CD4-positive, alpha-beta T cell (primary cell): Measurements from ENCODE around the gene TCF4. TPM values are rescaled to one million over a fixed set of nuclear protein-coding genes. Genes with fewer than 3 reads are reported as not detected.
A peak's percentile ranks its signal among the peaks of the same experiment; 100 is the strongest.

ENCODE experiments used
- ATAC-seq: fragments of 200-7000 bp; cut with Tn5 transposase; one replicate; pipeline ENCODE4 v1.10.0; 2022; ENCODE audit warnings: mild to moderate bottlenecking; ENCODE audit not compliant: poor library complexity
- CTCF ChIA-PET: fragments of 350-600 bp; sonication (Branson Sonifier 250); formaldehyde crosslinking; loops from one replicate; lab custom pipeline; 2021; ENCODE audit warnings: antibody characterized with exemption, inconsistent platforms; lab: Charles Lee
- POLR2A ChIA-PET: fragments of 350-600 bp; sonication (Branson Sonifier 250); formaldehyde crosslinking; loops from one replicate; lab custom pipeline; 2021; ENCODE audit warnings: antibody characterized with exemption, inconsistent platforms; lab: Charles Lee
- DNase-seq, 14 experiments: peaks; one replicate each; pipeline ENCODE4 v3.0.0-alpha.2; 2013 to 2020; ENCODE audit warnings: mixed read lengths in 2 of 14
- H3K27ac ChIP-seq, 2 donors: one replicate each; pipeline versions ENCODE4 v1.5.1 to v1.7.0; 2013; ENCODE audit warnings: low read length in 2 of 2, low read depth in 1 of 2, mild to moderate bottlenecking in 1 of 2
- H3K27me3 ChIP-seq, 2 experiments: 1 replicate in 1 of 2; 2 replicates in 1 of 2; pipeline versions ENCODE4 v1.6.1 to v1.7.0; 2013; ENCODE audit warnings: low read length in 2 of 2, control low read depth in 1 of 2, mild to moderate bottlenecking in 1 of 2, moderate library complexity in 1 of 2; ENCODE audit not compliant: insufficient read depth in 2 of 2, control insufficient read depth in 1 of 2
- H3K36me3 ChIP-seq: one replicate; pipeline ENCODE4 v1.6.1; 2013; ENCODE audit warnings: low read length, control low read depth; ENCODE audit not compliant: insufficient read depth
- H3K4me1 ChIP-seq: one replicate; pipeline ENCODE4 v1.6.1; 2013; ENCODE audit warnings: low read length, control low read depth; ENCODE audit not compliant: insufficient read depth
- H3K4me3 ChIP-seq: one replicate; pipeline ENCODE4 v1.5.1; 2013; ENCODE audit warnings: mild to moderate bottlenecking, low read length, moderate library complexity
- H3K9me3 ChIP-seq, 2 experiments: 1 replicate in 1 of 2; 2 replicates in 1 of 2; pipeline versions ENCODE4 v1.6.1 to v1.7.0; 2013; ENCODE audit warnings: low read length in 2 of 2, mild to moderate bottlenecking in 2 of 2, control low read depth in 1 of 2, moderate library complexity in 1 of 2; ENCODE audit not compliant: control insufficient read depth in 1 of 2, insufficient read depth in 1 of 2
- H3K27ac Mint-ChIP-seq: one replicate; pipeline ENCODE4 v1.8.0; 2020; ENCODE audit warnings: mixed read lengths
- H3K27me3 Mint-ChIP-seq: one replicate; pipeline ENCODE4 v1.8.0; 2021; ENCODE audit warnings: mixed read lengths
- H3K36me3 Mint-ChIP-seq: one replicate; pipeline ENCODE4 v1.8.0; 2021; ENCODE audit warnings: low read depth, mixed read lengths
- H3K4me1 Mint-ChIP-seq: one replicate; pipeline ENCODE4 v1.8.0; 2021; ENCODE audit warnings: low read depth, mixed read lengths
- H3K4me3 Mint-ChIP-seq: one replicate; pipeline ENCODE4 v1.8.0; 2020; ENCODE audit warnings: mild to moderate bottlenecking, mixed read lengths
- H3K9me3 Mint-ChIP-seq: one replicate; pipeline ENCODE4 v1.8.0; 2020; ENCODE audit warnings: mixed read lengths
- intact Hi-C, 2 experiments: fragments of 100-400 bp; cut with DNase I in 1 of 2; cut with micrococcal nuclease in 1 of 2; formaldehyde crosslinking; loops; one replicate each; pipeline versions ENCODE4 v1.15.1 to v1.9.0; 2023 to 2025; cut with DNase I, micrococcal nuclease
- total RNA-seq, 174 experiments: library from RNA in 2 of 174; stranded (reverse) in 2 of 174; gene quantifications; one replicate each; pipeline ENCODE4 v1.2.3 and lab custom pipeline; 2021 to 2026
- TF ChIP-seq, protein P1 (sequence below): fragments of 200-600 bp; IDR thresholded peaks from one replicate; pipeline ENCODE4 v1.8.0; 2022; ENCODE audit warnings: antibody characterized with exemption, mild to moderate bottlenecking

Gene TCF4
- total RNA-seq, 2 experiments from 2014 or later: 3.0 to 3.2 TPM

DNA sequence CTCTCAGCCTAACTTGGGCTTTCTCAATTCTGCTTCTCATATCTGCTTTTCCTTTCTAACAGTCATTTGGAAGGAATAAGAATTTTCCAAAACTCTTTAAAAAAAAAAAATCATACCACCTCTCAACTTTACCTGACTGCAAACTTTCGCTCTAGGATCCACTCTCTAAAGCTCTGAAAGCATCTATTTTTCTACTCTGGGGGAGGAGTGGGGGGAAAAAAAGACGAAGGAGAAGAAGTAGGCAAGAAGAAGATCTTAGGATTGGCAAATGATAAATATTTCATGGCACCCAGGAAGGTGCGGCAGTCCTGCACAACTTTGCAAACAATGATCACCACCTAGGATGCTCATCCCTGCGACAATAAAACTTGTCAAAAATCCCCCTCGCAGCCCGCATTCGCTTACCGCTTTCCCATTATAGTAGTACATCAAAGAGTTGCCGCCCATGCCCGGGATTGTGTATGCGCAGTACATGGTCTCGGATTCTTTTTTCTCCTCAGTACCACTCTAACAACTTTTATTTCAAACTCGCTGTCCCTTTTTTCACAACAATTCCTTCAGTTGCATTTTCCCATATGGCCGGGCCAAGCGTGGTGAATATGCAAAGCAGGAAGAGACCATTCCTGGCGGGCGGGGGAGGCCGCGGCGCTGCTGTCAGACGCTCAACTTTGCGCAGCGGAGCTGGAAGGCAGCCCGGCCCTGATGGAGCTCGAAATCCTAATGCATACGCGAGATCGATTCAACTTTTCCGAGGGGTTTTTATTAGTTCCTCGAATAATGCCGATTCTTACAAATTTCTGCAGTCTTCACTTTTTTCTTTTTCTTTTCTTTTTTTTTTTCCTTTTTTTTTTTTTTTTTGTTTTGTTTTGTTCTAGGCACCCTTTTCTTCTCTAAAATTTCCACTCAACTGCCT is 266.5 kb downstream of the TCF4 start:
- Mint-ChIP-seq H3K27me3 (peaks cover 52% of the 10 kb centered on the region), H3K36me3 (no peaks in the 10 kb centered on the region), H3K27ac (no peak overlapping the region), H3K4me1 (peaks cover 14% of the 10 kb centered on the region), H3K9me3 (no peaks in the 10 kb centered on the region), H3K4me3 (peak overlapping the region; percentile 74)
- peak in 5 of 14 experiments; percentile 8 to 53 (median 21) for DNase-seq
- TF ChIP-seq, protein P1, sequence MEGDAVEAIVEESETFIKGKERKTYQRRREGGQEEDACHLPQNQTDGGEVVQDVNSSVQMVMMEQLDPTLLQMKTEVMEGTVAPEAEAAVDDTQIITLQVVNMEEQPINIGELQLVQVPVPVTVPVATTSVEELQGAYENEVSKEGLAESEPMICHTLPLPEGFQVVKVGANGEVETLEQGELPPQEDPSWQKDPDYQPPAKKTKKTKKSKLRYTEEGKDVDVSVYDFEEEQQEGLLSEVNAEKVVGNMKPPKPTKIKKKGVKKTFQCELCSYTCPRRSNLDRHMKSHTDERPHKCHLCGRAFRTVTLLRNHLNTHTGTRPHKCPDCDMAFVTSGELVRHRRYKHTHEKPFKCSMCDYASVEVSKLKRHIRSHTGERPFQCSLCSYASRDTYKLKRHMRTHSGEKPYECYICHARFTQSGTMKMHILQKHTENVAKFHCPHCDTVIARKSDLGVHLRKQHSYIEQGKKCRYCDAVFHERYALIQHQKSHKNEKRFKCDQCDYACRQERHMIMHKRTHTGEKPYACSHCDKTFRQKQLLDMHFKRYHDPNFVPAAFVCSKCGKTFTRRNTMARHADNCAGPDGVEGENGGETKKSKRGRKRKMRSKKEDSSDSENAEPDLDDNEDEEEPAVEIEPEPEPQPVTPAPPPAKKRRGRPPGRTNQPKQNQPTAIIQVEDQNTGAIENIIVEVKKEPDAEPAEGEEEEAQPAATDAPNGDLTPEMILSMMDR: no peak
- Histone ChIP-seq H3K9me3 (peaks cover 0 to 4% of the 10 kb centered on the region in 2 experiments), H3K27me3 (peaks cover 18 to 25% of the 10 kb centered on the region in 2 experiments), H3K36me3 (no peaks in the 10 kb centered on the region), H3K27ac (no peak overlapping the region), H3K4me1 (peaks cover 6% of the 10 kb centered on the region), H3K4me3 (peak overlapping the region; percentile 28)
- POLR2A ChIA-PET: no interaction called here
- CTCF ChIA-PET: no interaction called here
- ATAC-seq: no peak
- intact Hi-C loops: no loop called here

DNA sequence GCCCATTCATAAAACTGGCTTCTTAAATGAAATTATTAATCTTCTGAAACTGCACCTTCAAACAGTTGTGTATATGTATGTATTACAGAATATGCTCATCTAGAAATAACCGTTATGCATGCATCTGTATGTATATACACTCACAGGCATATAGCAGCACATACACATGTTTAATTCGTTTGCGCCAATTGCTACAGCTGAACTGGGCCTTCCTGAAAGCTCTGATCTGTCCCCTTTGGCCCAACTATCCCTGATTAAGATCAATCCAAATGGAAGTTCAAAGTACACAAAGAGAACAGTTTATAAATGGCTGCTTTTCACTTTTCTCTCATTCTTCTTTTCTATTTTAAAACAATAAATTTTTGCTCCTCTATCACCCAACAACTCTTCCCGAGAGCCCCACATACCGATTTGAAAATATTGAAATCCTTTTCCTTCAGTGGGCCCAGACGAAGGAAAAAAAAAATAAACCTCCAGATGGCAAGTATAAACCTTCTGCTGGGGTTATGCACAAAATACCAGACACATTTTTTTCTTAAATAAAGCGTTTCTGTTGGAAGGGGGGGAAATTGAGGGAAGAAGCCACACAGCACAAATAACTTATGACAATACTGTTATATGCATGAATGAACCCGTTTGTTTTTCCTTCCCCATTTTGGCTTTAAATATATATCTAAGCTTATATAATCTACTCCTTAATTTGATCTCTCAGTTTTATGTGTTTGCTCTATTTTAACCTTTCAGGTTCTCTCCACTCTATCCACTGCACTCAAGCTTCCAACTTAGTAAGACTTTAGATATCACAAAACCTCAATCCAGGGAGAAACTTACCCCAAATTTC is 267.3 kb downstream of the TCF4 start:
- intact Hi-C loops: no loop called here
- Mint-ChIP-seq H3K4me1 (peaks cover 18% of the 10 kb centered on the region), H3K27ac (no peak overlapping the region), H3K9me3 (no peaks in the 10 kb centered on the region), H3K27me3 (peaks cover 48% of the 10 kb centered on the region), H3K36me3 (no peaks in the 10 kb centered on the region), H3K4me3 (no peak overlapping the region)
- Histone ChIP-seq H3K36me3 (no peaks in the 10 kb centered on the region), H3K4me1 (peaks cover 6% of the 10 kb centered on the region), H3K27ac (no peak overlapping the region), H3K9me3 (peaks cover 0 to 4% of the 10 kb centered on the region in 2 experiments), H3K4me3 (peak overlapping the region; percentile 28), H3K27me3 (peaks cover 18 to 24% of the 10 kb centered on the region in 2 experiments)
- ChIA-PET POLR2A (no interaction called here), CTCF (no interaction called here)
- ATAC-seq: no peak
- no peak for DNase-seq
- TF ChIP-seq, protein P1: no peak

GRCh38 chr18:55319459-55320193 is 268.4 kb downstream of the TCF4 start:
- DNase-seq (no peak), ATAC-seq (no peak)
- peaks cover 0 to 4% of the 10 kb centered on the region in 2 experiments for H3K9me3 ChIP-seq
- H3K36me3 ChIP-seq: no peaks in the 10 kb centered on the region
- peaks cover 6% of the 10 kb centered on the region for H3K4me1 ChIP-seq
- Mint-ChIP-seq H3K9me3 (no peaks in the 10 kb centered on the region), H3K36me3 (no peaks in the 10 kb centered on the region), H3K4me1 (peaks cover 18% of the 10 kb centered on the region), H3K27ac (no peak overlapping the region), H3K27me3 (peaks cover 37% of the 10 kb centered on the region), H3K4me3 (no peak overlapping the region)
- TF ChIP-seq, protein P1: no peak
- intact Hi-C loops: no loop called here
- no peak overlapping the region for H3K27ac ChIP-seq
- H3K4me3 ChIP-seq: no peak overlapping the region
- POLR2A ChIA-PET: no interaction called here
- H3K27me3 ChIP-seq: peaks cover 18 to 24% of the 10 kb centered on the region in 2 experiments
- CTCF ChIA-PET: no interaction called here
